NCI-H2196 (cell line): ENCODE data around the gene SIK3.

Source experiments
- DNase-seq: peaks from one replicate; lab custom pipeline; 2025; ENCODE audit not compliant: unreplicated experiment; lab: John Stamatoyannopoulos, UW

SIK3 gene

GRCh38 chr11:117110294-117110950 lies 12.2 kb upstream of the SIK3 start:
- no peak for DNase-seq

- no peak for DNase-seq
Measured at GRCh38 chr11:117107701-117108590, 9.7 kb upstream of the SIK3 start.

GRCh38 chr11:117100556-117100955 lies 2.3 kb upstream of the SIK3 start:
- no peak for DNase-seq

- no peak for DNase-seq
Measured at GRCh38 chr11:117099696-117100095, 1.5 kb upstream of the SIK3 start.

GRCh38 chr11:117097389-117098268 lies 599 bp downstream of the SIK3 start:
- no peak for DNase-seq

GRCh38 chr11:117097014-117097388 lies 1.2 kb downstream of the SIK3 start:
- DNase-seq, result no peak

- no peak for DNase-seq
Measured at GRCh38 chr11:117096201-117096991, 1.8 kb downstream of the SIK3 start.

GRCh38 chr11:117095284-117096161 lies 2.7 kb downstream of the SIK3 start:
- no peak for DNase-seq

- peak; percentile 16 for DNase-seq
Measured at GRCh38 chr11:117094776-117095175, 3.5 kb downstream of the SIK3 start.

GRCh38 chr11:117092951-117093590 lies 5.2 kb downstream of the SIK3 start:
- DNase-seq, result no peak

- no peak for DNase-seq
Measured at GRCh38 chr11:117091753-117092477, 6.3 kb downstream of the SIK3 start.

GRCh38 chr11:117090111-117090706 lies 8.0 kb downstream of the SIK3 start:
- no peak for DNase-seq

GRCh38 chr11:117089685-117090084 lies 8.5 kb downstream of the SIK3 start:
- no peak for DNase-seq

- no peak for DNase-seq
Measured at GRCh38 chr11:117087446-117087845, 10.8 kb downstream of the SIK3 start.

GRCh38 chr11:117084992-117085391 lies 13.2 kb downstream of the SIK3 start:
- DNase-seq, result no peak

- no peak for DNase-seq
Measured at GRCh38 chr11:117083011-117083935, 15.0 kb downstream of the SIK3 start.

- DNase-seq, result no peak
Measured at GRCh38 chr11:117081908-117082307, 16.3 kb downstream of the SIK3 start.
